Stimulated activated CD8-positive, alpha-beta memory T cell treated with anti-CD3 and anti-CD28 coated beads, Interleukin-7, amount 100 ng/mL, for 4 hours (primary cell): ENCODE results near the gene MAP3K12.
"Not testable (repeated sequence)": the region's sequence is repeated elsewhere in the genome, so short reads cannot be mapped to it uniquely, and the experiment has no call there.

Experiments used
- DNase-seq, 2 donors: peaks; one replicate each; pipeline ENCODE4 v3.0.0-alpha.2; 2020; ENCODE audit warnings: low read depth in 2 of 2

Gene MAP3K12

GRCh38 chr12:53441040-53441833 is 58.0 kb downstream of the MAP3K12 start, which contains the start of gene PRR13:
TSS of gene PRR13 (plus strand) at chr12:53441734. CDS start at chr12:53442715, 981 bp downstream.
- peak; percentile 98 for DNase-seq

- not testable (repeated sequence) for DNase-seq
Observed at GRCh38 chr12:53439582-53439981, 59.7 kb downstream of the MAP3K12 start.

- DNase-seq, result not testable (repeated sequence)
Observed at GRCh38 chr12:53435326-53435725, 63.9 kb downstream of the MAP3K12 start.

GRCh38 chr12:53431187-53431586 is 68.1 kb downstream of the MAP3K12 start:
- DNase-seq, result no peak

- DNase-seq, result no peak
Observed at GRCh38 chr12:53430116-53430515, 69.1 kb downstream of the MAP3K12 start.
